GM12864 (cell line): ENCODE measurements around the gene SEC14L2.

ENCODE experiments used
- DNase-seq: peaks from one replicate; pipeline ENCODE4 v3.0.0-alpha.2; 2011; ENCODE audit warnings: low read depth
- H3K4me3 ChIP-seq: 2 replicates; pipeline ENCODE4 v1.5.1; 2011; ENCODE audit warnings: mild to moderate bottlenecking, low read depth, low read length, control low read depth
- TF ChIP-seq, protein P1 (sequence below): IDR thresholded peaks from 2 replicates; pipeline ENCODE4 v1.5.1; 2011; ENCODE audit warnings: low read depth, mild to moderate bottlenecking, moderate library complexity, low read length, control low read depth, inconsistent platforms; ENCODE audit errors: missing control alignments

SEC14L2 gene

DNA sequence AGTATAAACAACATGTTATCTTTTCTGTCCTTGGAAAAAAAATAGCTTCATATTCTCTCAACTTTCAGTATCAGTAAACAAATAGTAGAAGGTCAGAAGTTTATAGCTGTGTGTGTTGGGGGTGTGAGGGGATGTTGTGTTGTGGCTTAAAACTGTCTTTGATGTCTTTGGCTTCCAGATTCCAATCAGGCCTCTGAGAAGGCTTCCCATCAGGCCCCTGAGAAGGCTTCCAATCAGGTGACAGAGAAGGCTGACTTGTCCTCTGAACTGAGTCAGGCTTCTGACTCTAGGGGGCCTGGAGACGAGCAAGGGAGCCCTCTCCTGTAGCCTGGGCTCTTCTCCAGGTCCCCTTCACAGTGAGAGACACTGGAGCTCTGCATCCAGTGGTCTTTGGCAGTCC, 38.0 kb downstream of the SEC14L2 start:
- no peak for DNase-seq
- H3K4me3 ChIP-seq: peak overlapping the region; percentile 50
- TF ChIP-seq, protein P1, sequence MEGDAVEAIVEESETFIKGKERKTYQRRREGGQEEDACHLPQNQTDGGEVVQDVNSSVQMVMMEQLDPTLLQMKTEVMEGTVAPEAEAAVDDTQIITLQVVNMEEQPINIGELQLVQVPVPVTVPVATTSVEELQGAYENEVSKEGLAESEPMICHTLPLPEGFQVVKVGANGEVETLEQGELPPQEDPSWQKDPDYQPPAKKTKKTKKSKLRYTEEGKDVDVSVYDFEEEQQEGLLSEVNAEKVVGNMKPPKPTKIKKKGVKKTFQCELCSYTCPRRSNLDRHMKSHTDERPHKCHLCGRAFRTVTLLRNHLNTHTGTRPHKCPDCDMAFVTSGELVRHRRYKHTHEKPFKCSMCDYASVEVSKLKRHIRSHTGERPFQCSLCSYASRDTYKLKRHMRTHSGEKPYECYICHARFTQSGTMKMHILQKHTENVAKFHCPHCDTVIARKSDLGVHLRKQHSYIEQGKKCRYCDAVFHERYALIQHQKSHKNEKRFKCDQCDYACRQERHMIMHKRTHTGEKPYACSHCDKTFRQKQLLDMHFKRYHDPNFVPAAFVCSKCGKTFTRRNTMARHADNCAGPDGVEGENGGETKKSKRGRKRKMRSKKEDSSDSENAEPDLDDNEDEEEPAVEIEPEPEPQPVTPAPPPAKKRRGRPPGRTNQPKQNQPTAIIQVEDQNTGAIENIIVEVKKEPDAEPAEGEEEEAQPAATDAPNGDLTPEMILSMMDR: no peak

DNA sequence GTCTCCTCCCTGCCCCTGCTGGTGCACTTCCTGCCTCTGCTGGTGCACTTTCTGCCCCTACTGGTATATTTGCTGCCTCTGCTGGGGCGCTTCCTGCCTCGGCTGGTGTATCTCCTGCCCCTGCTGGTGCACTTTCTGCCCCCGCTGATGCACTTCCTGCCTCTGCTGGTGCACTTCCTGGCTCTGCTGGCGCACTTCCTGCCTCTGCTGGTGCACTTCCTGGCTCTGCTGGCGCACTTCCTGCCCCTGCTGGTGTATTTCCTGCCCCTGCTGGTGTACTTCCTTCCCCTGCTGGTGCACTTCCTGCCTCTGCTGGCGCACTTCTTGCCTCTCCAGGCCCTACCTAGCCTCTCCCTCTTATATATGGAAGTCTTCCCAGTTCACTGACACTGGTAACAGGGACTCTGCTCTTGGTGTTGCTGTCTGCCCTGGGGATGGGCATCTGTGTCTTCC, 38.9 kb downstream of the SEC14L2 start:
- TF ChIP-seq, protein P1: no peak
- no peak for DNase-seq
- peak overlapping the region; percentile 50 for H3K4me3 ChIP-seq

DNA sequence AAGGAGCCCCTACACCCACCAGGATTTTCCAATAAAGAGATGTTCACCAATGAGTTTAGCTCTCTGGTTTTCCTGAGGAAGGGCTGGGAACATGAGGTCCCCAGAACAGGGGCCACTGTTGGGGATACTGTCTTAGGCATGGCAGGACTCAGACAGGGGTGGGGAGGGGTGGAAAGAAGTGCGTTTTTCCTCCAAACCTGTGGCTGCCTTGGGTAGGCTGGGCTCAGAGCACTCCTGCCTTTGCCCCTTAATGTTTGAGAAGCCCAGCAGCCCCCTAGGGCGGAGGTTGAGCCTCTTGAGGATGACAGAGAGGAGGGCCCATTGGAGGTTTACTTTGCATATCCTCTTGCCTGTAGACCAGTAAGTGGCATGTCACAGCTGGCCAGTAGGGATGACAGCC, 39.4 kb downstream of the SEC14L2 start:
- TF ChIP-seq, protein P1: no peak
- H3K4me3 ChIP-seq: peak overlapping the region; percentile 50
- no peak for DNase-seq

- no peak overlapping the region for H3K4me3 ChIP-seq
- no peak for DNase-seq
- TF ChIP-seq, protein P1: no peak
Observed at GRCh38 chr22:30438559-30438958, 41.7 kb downstream of the SEC14L2 start.

DNA sequence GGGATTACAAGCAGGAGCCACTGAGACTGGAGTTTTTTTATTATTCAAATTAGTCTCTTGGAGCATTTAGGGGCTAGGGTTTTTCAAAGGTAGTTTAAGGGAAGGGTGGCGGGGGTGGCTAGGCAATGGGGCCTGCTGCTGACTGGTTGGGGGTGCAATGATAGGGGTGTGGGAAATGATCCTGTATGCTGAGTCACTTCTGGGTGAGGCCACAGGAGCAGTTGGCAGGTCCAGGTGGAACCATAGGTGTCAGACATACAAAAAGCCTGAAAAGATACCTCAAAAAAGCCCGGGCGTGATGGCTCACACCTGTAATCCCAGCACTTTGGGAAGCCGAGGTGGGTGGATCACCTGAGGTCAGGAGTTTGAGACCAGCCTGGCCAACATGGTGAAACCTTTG, 42.4 kb downstream of the SEC14L2 start:
- no peak for DNase-seq
- TF ChIP-seq, protein P1: no peak
- H3K4me3 ChIP-seq: no peak overlapping the region

GRCh38 chr22:30439836-30440235, 43.0 kb downstream of the SEC14L2 start:
- TF ChIP-seq, protein P1: no peak
- DNase-seq: no peak
- H3K4me3 ChIP-seq: no peak overlapping the region

DNA sequence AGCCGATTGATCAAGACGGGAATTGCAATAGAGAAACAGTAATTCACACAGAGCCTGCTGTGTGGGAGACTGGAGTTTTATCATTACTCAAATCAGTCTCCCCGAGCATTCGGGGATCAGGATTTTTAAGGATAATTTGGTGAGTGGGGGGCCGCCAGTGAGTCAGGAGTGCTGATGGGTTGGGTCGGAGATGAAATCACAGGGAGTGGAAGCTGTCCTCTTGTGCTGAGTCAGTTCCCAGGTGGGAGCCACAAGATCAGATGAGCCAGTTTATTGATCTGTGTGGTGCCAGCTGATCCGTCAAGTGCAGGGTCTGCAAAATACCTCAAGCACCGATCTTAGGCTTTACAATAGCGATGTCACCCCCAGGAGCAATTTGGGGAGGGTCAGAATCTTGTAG, 44.3 kb downstream of the SEC14L2 start:
- TF ChIP-seq, protein P1: no peak
- DNase-seq: no peak
- no peak overlapping the region for H3K4me3 ChIP-seq
